ENCODE results near the gene PLCB3. TPM values are rescaled to one million over a fixed set of nuclear protein-coding genes. Genes with fewer than 3 reads are reported as not detected.

PLCB3 gene
- 39.2 and 44.9 TPM in 2 replicates for total RNA-seq (2014; rRNA removed; shearing (Covaris generic))

DNA sequence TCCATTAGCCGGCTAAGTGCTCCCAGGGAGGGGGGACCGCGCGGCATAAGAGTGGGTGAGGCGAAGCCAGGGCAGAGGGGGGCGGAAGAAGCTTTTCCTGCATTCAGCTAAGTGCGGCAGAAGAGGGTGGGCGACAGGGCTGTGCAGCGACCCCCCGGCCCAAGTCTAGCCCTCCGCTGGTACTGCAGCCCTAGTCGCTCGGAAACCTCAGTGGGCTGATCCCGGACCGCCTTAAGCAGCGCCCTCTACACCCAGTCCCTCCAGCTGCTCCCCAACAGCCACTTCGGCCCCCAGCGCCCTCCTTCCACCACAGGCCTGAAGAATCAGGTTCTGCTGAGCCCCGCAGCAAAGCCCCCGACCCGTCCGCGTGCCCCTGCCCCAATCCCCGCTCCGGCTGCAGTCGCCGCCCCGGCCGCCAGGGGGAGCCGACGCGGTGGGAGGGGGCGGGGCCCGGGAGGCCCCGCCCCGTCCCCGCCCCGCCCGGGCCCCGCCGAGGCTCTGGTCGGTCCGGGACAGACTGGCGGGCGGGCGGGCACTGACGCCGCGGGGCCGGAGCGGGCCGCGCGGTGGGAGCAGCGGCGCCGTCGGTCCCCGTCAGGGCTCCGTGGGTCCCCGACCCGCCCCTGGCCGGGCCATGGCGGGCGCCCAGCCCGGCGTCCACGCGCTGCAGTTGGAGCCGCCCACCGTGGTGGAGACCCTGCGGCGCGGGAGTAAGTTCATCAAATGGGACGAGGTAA is at the start of gene PLCB3:
PLCB3 (plus strand) TSS at position 515 of the 737 bp plus-strand sequence; CDS start at position 635, 120 bp downstream.

DNA sequence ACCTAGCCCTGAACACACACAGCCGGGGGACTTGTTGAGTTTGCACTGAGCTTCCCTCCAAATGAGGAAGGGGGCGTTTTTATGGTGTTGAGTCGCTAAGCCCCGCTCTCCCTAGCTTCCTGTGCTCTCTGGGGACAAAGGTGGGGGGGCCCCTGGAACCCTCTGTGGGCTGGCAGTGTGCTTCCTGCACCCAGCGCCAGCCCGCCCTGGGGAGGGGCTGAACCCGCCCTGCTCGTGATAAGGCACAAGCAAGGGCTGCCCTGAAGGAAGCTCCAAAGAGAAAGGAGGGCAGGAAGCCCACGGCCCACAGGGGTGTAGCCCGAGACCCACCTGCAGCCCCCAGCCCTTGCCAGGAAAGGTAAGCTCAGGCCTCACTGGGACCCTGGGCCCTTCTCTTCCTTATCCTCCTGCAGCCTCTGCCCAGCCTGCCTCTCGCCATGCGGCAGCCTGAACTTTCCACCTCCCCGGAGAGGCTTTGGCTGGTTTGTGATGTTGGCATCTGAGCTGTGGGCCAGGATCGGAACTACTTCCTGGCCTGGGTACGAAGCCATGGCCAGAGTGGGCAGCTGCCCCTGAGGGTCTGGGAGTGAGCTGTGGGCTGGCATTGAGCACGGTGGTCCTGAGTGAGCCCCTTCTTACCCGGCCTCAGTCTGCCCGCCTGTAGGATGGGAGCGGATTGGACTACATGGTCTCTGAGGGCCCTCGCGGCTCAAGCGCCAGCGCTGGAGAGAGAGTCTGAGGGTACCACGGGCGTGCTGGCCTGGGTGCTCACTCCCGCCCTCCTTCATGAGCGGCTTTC is 44.7 kb upstream of the PLCB3 start, which contains the start of gene FERMT3:
FERMT3 (plus strand) TSS at position 265 of the 799 bp plus-strand sequence. CDS start 644 bp downstream, outside the sequence.

DNA sequence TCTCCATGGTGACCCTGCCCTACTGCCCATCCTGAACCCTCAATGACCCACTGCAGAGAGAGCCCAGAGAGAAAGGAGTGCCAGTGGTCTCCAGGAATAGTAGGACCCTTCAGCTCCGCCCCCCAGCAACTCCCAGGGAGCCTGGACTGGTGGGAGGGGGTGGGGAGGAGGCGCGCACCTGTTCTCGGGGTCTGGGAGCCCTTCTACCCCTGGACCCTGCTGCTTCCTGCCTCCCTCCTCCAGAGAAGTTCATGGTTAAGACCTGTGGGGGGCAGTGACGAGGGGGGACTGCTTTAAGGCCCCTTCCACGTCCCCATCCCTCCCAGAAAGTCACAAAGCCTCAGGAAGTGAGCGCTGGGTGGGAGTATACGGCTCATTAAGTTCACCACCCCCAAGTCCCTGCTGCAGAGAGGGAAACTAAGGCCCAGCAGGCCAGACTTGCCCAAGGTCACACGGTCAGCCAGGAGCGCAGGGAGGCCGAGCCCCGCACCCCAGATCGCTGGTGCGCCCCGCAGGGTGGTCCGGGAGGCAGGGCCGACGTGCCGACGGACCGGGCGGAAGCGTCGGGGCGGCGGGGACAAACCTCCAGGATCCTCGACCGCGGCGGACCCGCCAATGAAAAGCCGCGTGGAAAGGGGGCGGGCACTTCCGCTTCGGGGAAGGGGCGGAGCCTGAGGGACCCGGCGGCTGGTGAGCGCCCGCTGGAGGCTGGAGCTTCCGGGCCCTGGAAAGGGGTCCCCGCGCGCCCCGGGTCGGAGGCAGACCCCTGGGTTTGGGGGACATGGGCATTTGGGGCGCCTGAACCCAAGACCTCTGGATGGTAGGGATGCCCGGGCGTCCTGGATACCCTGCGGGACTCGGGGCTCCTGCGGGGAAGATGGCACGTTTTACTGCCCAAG is 25.5 kb upstream of the PLCB3 start, which contains the start of the genes NUDT22 and TRPT1:
NUDT22 (plus strand) TSS at position 667 of the 899 bp plus-strand sequence. CDS start 379 bp downstream, outside the sequence.
TRPT1 (minus strand) TSS at position 579 of the 899 bp plus-strand sequence; CDS start at position 253, 326 bp downstream.

DNA sequence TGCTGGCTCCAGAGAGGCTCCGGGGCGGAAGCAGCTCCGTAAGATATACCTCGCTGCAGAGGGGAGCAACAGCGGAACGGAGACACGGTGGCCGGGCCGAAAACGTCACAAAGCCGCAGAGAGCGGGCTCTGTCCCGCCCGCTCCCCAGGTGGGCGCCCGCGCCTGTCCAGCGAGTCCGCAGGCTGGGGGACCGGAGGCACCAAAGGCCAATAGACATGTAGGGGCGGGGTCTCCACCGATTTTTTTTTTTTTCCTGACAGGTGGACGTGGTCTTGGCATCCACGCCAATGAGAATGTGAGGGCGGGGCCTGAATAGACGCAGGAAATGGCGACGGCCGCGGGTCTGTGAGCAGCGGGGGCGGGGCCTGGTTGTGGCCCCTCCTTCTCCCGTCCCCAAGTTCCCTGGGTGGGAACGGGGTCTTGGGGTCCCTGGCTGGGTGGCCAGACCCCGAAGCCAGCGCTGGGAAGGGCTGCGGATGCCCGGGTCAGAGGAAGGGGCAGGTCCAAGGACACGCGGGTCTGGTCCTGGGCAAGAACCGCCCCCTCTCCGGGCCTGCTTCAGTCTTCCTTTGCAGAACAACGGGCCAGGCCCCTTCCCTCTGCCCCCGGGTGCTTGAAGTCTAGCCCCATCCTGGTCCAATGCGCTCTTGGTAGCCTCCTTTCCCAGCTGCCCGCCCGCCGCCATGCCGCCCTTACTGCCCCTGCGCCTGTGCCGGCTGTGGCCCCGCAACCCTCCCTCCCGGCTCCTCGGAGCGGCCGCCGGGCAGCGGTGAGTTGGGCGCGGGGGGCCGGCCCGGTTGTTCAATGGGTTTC is 21.0 kb upstream of the PLCB3 start, which contains the start of gene DNAJC4:
DNAJC4 (plus strand) TSS at position 378 of the 814 bp plus-strand sequence; CDS start at position 685, 307 bp downstream.

DNA sequence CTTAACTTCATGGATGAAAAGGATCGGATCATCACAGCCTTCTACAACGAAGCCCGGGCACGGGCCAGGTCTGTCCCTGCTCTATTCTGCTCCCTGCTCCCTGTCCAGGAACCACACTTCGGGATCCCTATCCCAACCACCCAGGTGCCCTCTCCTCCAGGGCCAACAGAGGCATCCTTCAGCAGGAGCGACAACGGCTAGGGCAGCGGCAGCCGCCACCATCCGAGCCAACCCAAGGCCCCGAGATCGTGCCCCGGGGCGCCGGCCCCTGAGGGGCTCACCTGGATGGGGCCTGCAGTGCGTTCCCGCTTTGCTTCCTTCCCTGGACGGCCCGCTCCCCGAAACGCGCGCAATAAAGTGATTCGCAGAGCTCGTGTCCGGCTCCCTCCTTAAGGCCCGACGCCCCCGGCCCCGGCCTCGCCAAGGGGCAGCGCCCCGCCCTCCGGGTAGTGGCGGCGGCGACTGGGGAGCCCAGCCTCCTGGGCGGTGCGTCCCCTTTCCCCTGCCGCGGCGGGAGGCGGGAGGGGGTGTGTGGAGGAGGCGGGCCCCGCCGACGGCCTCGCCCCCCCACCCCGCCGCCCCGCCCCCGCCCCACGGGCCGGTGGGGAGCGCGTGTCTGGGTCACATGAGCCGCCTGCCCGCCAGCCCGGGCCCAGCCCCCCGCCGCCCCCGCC is 17.3 kb upstream of the PLCB3 start, which contains the start of gene VEGFB:
VEGFB (plus strand) TSS at position 672 of the 674 bp plus-strand sequence. CDS start 250 bp downstream, outside the sequence.

DNA sequence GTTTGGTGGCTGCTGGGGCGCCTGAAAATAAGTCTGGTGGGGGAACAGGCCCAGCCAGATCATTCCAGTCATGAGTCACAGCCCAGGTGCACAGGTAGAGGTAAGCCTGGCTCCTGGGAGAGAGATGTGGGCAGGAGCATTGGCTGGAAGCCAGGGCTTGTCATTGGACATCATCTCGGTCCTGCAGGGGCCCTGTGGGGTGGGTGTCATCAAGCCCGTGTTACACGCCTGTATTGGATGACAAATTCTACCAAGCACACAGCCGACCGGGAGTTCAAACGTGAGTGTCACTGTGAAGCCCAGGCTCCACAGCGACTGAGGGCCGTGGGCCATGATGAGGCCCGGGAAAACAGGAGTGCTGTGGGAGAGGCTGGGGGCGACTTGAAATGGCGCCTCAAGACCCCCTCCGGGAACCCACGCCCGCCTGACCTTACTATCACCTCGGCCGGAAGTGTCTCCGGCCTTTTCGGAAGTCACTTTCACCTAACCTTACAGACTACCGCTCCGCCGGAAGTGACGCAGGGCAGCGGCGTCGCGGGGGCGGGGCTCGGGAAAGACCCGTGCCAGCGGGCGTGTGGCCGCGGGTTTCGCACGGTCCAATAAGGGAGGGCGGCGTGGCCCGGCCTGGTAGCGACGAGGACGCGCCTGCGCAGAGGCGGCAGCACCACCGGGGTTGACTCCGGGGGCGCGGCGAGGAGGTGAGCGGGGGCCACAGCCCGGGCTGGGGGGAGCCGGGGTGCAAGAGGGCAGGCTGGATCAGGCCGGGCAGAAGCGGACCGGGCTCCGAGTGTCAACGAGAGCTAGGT is 10.7 kb upstream of the PLCB3 start, which contains the start of gene FKBP2:
FKBP2 (plus strand) TSS at position 661 of the 806 bp plus-strand sequence. CDS start 1,293 bp downstream, outside the sequence.

DNA sequence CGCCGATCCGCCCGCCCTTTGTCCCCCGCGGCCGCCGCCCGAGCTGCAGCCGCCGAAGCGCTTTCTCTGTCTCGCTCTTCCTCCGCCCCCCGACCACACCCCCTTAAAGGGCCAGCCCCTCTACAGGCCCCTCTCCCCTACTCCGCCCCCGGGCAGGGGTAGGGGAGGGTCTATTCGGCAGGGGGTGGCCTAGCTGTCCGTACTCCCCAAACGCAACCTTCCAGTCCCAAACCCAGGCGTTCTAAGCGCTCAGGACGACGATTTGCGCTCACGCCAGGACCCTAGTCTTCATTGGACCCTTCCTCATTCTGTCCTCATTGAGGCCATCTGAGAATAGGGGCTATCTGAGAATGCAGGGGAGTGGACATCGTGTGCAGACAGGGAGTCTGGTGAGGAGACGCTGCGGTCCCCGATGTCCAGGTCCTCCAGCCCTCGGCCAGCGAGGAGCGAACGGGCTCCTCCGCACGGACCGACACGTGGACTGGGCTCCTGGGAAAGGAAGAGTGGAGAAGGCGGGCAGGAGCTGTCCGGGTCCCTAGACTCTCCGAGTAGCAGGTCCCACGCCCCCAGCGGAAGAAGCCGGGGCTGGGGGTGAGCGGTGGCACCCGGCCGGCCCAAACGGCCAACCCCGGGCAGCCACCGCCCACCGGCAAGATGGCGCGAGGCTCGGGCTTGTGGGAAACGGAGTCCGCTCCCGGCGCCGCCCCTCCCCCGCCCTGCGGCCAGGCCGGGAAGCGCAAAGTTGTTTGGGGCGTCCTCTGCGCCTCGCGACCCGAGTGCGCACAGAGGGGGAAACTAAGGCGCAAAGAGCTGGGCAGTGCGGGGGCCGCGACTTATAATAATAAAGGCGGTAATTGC is 4.2 kb upstream of the PLCB3 start, which contains the start of gene PPP1R14B:
PPP1R14B (minus strand) TSS at position 73 of the 858 bp plus-strand sequence. CDS start 270 bp downstream, outside the sequence.

DNA sequence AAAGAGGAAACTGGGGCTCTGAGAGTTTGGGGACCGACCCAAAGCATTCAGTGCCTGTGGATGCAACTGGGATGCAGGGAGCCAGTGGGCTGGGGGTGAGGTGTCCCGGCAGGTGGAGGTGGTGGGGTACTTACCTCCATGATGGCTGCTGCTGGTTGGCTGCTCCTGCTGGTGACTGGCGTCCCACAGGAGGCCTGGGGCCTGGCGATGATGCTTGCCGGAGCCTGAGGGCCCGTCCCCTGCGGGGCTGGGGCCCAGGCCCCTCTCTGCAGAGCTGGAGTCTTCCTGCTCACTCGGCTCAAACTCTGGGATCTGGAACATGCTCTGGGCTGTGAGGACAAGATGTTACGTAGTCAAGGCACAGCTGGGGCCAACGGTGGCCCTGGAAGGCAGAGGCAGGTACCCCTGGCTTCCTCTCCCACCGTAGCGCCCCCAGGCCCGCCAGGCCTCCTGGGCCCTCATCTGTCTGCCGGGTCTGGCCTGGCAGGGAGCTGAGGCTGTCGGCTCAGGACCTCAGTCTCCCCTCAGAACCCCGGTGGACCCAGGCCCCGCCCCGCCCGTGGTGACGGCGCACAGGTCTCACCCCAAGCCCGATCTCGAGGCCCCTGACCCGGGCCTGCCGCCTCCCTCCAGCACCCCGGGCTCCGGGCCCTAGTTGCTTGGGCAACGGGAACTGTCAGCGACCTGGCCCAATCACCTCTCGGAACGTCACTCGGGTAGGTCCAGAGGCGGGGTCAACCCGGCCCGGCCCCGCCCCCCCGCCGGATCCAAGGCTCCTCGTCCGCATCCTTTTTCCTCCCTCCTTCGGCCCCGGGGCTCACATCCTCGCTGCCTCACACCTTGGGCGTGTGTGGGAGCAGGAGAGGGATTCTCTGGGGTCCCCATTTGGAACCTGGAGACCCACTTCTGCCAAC is 33.0 kb downstream of the PLCB3 start, which contains the start of gene BAD:
BAD (minus strand) TSS at position 618 of the 914 bp plus-strand sequence; CDS start at position 321, 297 bp downstream.

DNA sequence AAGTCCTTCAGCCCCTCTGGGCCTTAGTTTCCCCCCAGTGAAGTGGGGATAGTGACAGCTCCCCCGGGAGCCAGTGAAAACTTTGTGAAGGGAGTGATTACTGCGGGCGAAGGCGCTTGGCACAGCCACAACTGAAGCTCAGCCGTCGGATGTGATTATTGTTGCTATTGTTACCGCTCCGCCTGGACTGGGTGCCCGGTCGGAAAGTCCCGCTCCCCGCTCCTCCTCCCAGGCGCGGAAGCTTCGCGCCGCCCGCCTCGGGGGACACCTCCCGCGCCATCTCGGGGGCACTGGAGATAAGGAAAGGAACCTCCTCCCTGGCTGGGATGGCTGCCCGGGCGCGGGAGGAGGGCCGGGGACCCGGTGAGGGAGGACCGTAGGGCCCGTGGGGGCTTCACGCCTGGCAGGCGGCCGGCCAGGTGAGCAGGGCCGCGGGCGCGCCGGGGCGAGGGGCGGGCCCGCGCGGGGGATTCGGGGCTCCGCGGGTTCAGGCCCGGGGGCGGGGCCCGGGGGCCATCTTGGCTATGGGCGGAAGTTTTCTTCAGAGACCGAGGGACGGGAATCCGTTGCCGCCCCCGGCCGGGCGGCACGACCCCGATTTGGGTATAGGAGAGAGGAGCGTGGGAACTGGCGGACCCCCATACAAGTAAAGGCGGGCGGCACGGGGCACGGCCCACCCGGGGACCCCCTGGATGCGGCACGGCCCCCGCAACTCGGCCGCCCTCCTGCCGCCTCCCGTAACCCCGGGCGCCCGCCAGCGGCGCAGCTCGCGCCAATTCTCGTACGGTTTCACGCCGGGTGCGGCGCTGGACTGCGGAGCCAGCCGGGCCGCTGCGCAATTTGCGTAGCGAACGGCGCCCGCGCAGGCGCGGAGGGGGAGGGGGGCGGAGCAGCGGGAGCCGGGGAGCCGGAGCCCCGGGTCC is 33.9 kb downstream of the PLCB3 start, which contains the start of gene GPR137:
GPR137 (plus strand) TSS at position 887 of the 923 bp plus-strand sequence. CDS start 677 bp downstream, outside the sequence.

DNA sequence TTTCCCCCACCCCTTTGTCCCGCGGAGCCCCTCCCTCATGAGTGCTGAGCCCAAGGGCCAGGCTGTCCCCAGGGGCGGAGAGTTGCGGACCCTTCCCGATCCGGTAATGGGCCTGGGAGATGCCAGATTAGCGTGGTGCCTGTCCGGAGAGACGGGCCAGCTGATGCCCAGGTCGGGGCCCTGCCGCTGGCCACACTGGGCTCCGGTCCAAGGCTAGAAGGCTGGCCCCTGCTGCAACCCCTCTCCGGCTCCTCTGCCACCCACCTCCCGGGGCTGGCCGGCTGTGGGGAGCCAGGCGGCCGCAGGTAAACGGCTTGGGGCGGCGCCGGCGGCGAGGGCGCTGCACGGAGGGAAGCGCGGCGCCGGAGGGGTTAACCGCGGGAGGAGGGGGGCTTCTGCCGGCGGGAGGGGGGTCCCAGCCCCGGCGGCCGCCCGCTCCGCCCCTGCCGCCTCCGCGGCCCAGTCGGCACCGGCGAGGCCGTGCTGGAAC is 40.0 kb downstream of the PLCB3 start, which contains the start of gene KCNK4:
KCNK4 (plus strand) TSS at position 41 of the 490 bp plus-strand sequence. CDS start 1,717 bp downstream, outside the sequence.

DNA sequence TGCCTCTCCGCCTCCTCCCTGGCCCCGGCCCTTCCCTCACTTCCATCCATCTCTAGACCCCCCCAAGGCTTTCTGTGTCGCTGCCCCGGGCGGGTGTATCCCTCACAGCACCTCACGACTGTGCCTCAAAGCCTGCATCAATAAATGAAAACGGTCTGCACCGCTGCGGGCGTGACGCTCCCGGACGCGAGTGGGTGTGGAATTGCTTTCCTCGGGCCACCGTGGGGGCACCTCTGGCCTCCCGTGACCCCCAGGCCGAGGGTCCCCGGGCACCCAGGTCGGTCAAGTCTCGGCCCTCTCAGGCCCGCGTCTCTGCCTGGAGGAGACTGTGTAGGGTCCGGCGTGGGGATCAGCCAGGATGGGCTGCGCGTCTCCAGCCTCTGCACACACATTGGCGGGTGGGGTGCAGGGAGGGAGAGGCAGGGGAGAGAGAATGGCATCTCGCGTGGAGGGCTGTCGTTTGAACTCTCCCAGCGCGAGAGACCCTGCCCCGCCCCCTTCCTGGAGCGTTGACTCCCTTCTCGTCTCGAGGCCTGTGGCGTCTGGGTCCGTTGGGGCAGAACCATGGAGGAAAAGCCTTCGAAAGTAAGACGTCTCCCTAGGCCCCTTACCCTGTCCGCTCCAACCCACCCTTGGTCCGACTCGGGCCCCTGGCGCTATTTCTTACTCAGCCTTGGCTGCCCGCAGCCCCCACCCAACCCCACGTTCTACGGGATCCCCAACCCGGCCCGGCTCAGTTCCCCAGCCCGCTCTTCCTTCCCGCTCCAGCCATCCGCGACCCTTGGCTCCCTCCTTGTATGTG is 48.7 kb downstream of the PLCB3 start, which contains the start of gene CATSPERZ:
CATSPERZ (plus strand) TSS at position 512 of the 802 bp plus-strand sequence; CDS start at position 565, 53 bp downstream.

DNA sequence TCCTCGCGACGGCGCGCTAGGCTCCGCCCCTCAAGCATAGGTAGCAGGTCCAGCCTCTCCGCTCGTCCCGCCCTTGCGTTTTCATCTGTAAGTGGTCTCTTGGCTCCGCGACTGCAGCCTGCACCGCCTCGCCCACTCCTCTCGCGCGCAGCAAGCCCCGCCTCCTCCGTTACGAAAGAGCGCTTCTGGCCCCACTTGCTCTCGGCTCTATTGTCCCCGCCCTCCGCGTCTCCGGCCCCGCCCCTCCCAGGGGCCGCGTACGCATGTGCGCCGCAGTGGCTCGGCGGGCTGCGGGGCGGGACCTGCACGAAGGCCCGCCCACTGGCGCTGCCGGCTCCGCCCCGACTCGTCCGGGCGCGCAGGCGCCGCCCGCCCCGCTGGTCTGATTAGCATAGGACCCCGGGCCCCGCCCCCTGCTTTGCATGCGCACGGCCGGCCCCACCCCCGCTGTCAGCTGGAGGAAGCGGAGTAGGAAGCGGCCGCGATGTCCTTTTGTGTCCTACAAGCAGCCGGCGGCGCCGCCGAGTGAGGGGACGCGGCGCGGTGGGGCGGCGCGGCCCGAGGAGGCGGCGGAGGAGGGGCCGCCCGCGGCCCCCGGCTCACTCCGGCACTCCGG is 53.9 kb downstream of the PLCB3 start, which contains the start of gene ESRRA:
ESRRA (plus strand) TSS at position 450 of the 616 bp plus-strand sequence. CDS start 1,656 bp downstream, outside the sequence.

DNA sequence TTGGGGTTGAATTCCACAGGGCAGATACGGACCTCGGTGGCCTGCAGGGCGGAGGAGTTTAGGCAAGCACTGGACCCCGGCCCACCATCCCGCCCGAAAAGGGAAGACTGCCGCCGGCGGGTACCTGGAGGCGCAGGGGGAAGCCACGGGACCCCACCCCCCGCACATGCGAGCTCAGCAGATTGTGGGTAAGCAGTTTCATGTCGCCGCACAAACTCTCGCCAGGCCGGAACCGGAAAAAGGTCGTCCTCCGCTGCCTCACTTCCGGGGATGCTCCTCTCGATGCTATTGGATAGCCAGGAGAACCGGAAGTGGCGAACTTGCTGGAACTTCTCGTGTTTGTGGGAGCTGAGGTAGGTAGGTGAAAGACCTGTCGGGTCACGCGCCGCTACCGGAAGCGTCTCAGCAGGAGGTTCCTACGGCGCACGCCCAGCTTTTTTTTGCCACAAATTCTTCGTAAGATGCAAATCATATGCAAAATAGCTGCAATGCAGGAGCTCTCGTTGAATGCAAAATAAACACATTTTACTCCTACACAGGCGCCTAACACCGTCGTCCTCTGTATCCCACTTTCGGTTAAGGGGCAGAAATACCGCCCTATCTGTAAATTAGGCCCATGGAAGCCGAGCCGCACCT is 66.1 kb downstream of the PLCB3 start, which contains the start of gene TRMT112:
TRMT112 (minus strand) TSS at position 235 of the 636 bp plus-strand sequence; CDS start at position 202, 33 bp downstream.

